Loucy (cell line): ENCODE results near the gene ERMAP.

Source experiments
- H2AFZ ChIP-seq: fragments of 200-600 bp; sonication (generic); 2 replicates; pipeline ENCODE4 v1.6.0; 2016; ENCODE audit warnings: antibody characterized with exemption, mild to moderate bottlenecking, low read length, moderate library complexity
- H3F3A ChIP-seq: fragments of 200-600 bp; 2 replicates; pipeline ENCODE4 v1.6.0; 2016; ENCODE audit warnings: antibody characterized with exemption, low read depth, mild to moderate bottlenecking
- H3K27me3 ChIP-seq: fragments of 200-600 bp; sonication (generic); 2 replicates; pipeline ENCODE4 v1.6.1; 2014; ENCODE audit warnings: low read length, mild to moderate bottlenecking; ENCODE audit not compliant: insufficient read depth, poor library complexity, severe bottlenecking
- H3K36me3 ChIP-seq: fragments of 200-600 bp; sonication (generic); 2 replicates; pipeline ENCODE4 v1.6.1; 2016; ENCODE audit warnings: low read length; ENCODE audit not compliant: insufficient read depth
- H3K4me1 ChIP-seq: fragments of 200-600 bp; sonication (generic); 2 replicates; pipeline ENCODE4 v1.5.1; 2014; ENCODE audit warnings: low read length, mild to moderate bottlenecking; ENCODE audit not compliant: insufficient read depth, poor library complexity, severe bottlenecking
- H3K4me2 ChIP-seq: fragments of 200-600 bp; sonication (generic); 2 replicates; pipeline ENCODE4 v1.6.0; 2014; ENCODE audit warnings: antibody characterized with exemption, low read length, low read depth, mild to moderate bottlenecking; ENCODE audit not compliant: poor library complexity, severe bottlenecking
- H3K4me3 ChIP-seq: fragments of 200-600 bp; sonication (generic); 2 replicates; pipeline ENCODE4 v1.5.1; 2014; ENCODE audit warnings: low read length, mild to moderate bottlenecking, mixed read lengths; ENCODE audit not compliant: poor library complexity, severe bottlenecking
- H3K79me2 ChIP-seq: fragments of 200-600 bp; sonication (generic); 2 replicates; pipeline ENCODE4 v1.6.1; 2014; ENCODE audit warnings: low read length; ENCODE audit not compliant: insufficient read depth
- H3K9ac ChIP-seq: fragments of 200-600 bp; sonication (generic); 2 replicates; pipeline ENCODE4 v1.6.0; 2014; ENCODE audit warnings: mild to moderate bottlenecking, low read depth, low read length, moderate library complexity; ENCODE audit not compliant: poor library complexity, severe bottlenecking
- H3K9me2 ChIP-seq: fragments of 200-600 bp; sonication (generic); replicated peaks from 2 replicates; pipeline ENCODE4 v1.6.1; 2016; ENCODE audit warnings: low read depth, low read length, mixed read lengths
- H3K9me3 ChIP-seq: fragments of 200-600 bp; sonication (generic); 2 replicates; pipeline ENCODE4 v1.6.1; 2014; ENCODE audit warnings: mild to moderate bottlenecking, antibody characterized with exemption, low read length, low read depth; ENCODE audit not compliant: insufficient read depth
- H4K20me1 ChIP-seq: fragments of 200-600 bp; sonication (generic); 2 replicates; pipeline ENCODE4 v1.6.0; 2014; ENCODE audit warnings: antibody characterized with exemption, low read length, mild to moderate bottlenecking; ENCODE audit not compliant: insufficient read depth, poor library complexity, severe bottlenecking
- EZH2phosphoT487 ChIP-seq: fragments of 200-600 bp; IDR thresholded peaks from 2 replicates; pipeline ENCODE4 v1.6.1; 2018; ENCODE audit warnings: antibody characterized with exemption, mild to moderate bottlenecking, moderate library complexity, borderline replicate concordance
- TF ChIP-seq, protein P1 (sequence below): fragments of 200-600 bp; sonication (generic); conservative IDR thresholded peaks from 2 replicates; pipeline ENCODE4 v1.5.1; 2014; ENCODE audit warnings: mild to moderate bottlenecking, antibody characterized with exemption, low read length

The ERMAP gene

DNA sequence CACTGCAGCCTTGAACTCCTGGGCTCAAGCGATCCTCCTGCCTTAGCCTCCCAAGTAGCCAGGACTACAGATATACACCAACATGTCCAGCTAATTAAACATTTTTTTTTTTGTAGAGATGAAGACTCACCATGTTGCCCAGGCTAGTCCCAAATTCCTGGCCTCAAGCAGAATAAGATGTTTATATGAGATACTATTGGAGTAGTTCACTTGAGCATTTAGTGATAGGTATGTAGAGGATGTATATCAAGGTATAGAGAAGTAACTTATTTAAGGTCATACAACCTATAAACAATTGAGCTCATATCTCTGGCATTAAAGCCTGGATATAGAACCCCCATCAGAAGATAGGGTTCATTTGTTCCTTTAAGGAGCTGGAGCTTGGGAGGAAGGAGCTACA is 36.7 kb upstream of the ERMAP start:
- Histone ChIP-seq H3K9me2 (no peaks in the 10 kb centered on the region), H3K27me3 (no peaks in the 10 kb centered on the region), H2AFZ (no peak overlapping the region), H3K4me3 (no peak overlapping the region), H3K79me2 (peaks cover 4% of the 10 kb centered on the region; the same call in 1 of the 2 replicates), H3K4me2 (no peak overlapping the region), H3K4me1 (no peaks in the 10 kb centered on the region), H3K9me3 (no peaks in the 10 kb centered on the region), H3K9ac (no peak overlapping the region), H3F3A (no peaks in the 10 kb centered on the region), H4K20me1 (no peaks in the 10 kb centered on the region), H3K36me3 (peaks cover 19% of the 10 kb centered on the region)
- TF ChIP-seq, protein P1, sequence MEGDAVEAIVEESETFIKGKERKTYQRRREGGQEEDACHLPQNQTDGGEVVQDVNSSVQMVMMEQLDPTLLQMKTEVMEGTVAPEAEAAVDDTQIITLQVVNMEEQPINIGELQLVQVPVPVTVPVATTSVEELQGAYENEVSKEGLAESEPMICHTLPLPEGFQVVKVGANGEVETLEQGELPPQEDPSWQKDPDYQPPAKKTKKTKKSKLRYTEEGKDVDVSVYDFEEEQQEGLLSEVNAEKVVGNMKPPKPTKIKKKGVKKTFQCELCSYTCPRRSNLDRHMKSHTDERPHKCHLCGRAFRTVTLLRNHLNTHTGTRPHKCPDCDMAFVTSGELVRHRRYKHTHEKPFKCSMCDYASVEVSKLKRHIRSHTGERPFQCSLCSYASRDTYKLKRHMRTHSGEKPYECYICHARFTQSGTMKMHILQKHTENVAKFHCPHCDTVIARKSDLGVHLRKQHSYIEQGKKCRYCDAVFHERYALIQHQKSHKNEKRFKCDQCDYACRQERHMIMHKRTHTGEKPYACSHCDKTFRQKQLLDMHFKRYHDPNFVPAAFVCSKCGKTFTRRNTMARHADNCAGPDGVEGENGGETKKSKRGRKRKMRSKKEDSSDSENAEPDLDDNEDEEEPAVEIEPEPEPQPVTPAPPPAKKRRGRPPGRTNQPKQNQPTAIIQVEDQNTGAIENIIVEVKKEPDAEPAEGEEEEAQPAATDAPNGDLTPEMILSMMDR: no peak
- TF ChIP-seq EZH2phosphoT487: no peak

DNA sequence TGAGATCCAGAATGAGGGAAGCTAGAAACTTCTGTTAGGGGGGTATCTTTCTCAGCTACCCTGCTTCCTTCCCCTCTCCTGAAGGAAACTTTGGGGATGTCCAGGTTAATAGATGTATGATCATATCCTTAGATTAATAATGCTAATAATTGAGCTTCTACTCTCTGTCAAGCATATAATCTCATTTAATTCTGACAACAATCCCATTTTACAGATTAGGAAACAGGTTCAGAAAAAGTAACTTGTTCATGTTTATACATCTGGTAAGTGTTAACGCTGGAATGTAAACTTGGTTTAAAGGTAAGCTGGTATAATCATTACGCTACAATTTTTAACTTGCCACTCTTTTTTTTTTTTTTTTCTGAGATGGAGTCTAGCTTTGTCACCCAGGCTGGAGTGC is 33.8 kb upstream of the ERMAP start:
- Histone ChIP-seq H2AFZ (no peak overlapping the region), H3K4me1 (no peaks in the 10 kb centered on the region), H3F3A (no peaks in the 10 kb centered on the region), H3K9ac (no peak overlapping the region), H3K9me3 (no peaks in the 10 kb centered on the region), H3K4me2 (no peak overlapping the region), H3K79me2 (peaks cover 4% of the 10 kb centered on the region; the same call in 1 of the 2 replicates), H3K36me3 (no peaks in the 10 kb centered on the region), H4K20me1 (no peaks in the 10 kb centered on the region), H3K27me3 (no peaks in the 10 kb centered on the region), H3K9me2 (no peaks in the 10 kb centered on the region), H3K4me3 (no peak overlapping the region)
- TF ChIP-seq, protein P1: no peak
- TF ChIP-seq EZH2phosphoT487: no peak

DNA sequence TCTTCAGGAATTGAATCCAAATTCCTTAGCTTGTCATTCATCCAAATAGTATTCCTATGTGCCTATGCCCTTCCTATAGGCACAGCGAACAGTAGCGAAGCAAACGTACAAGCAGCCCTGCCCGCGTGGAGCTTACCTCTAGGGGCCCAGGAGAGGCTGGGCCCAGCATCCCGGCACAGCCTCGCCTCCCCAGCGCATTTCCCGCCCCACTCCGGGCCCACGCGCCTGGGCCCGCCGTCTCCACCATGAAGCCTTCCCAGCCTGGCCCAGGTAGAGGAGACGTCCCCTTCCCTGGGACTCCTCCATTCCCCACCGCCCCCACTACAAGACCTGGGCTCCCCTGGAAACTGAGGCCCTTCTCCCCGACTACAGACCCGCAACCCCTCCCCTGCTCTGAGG is 32.4 kb upstream of the ERMAP start:
- no peak overlapping the region for H2AFZ ChIP-seq
- no peaks in the 10 kb centered on the region for H3K27me3 ChIP-seq
- H3K9ac ChIP-seq: no peak overlapping the region
- no peaks in the 10 kb centered on the region for H3K36me3 ChIP-seq
- no peak overlapping the region for H3K4me3 ChIP-seq
- no peaks in the 10 kb centered on the region for H3K79me2 ChIP-seq
- no peak for TF ChIP-seq EZH2phosphoT487
- TF ChIP-seq, protein P1: no peak
- H3F3A ChIP-seq: no peaks in the 10 kb centered on the region
- H3K9me3 ChIP-seq: no peaks in the 10 kb centered on the region
- H3K4me1 ChIP-seq: no peaks in the 10 kb centered on the region
- no peaks in the 10 kb centered on the region for H3K9me2 ChIP-seq
- H3K4me2 ChIP-seq: no peak overlapping the region
- H4K20me1 ChIP-seq: no peaks in the 10 kb centered on the region
